Erythroblast (primary cell): ENCODE results near the gene EDC4.

Experiments
- DNase-seq, 2 experiments: peaks; one replicate each; lab custom pipeline; 2025; lab: John Stamatoyannopoulos, UW
- GATA1 ChIP-seq: IDR thresholded peaks from 2 replicates; pipeline ENCODE4 v1.6.1; 2011; ENCODE audit warnings: low read depth, mild to moderate bottlenecking, control low read depth, low read length, moderate library complexity
- POLR2A ChIP-seq: IDR thresholded peaks from 2 replicates; pipeline ENCODE4 v1.6.1; 2011; ENCODE audit warnings: mild to moderate bottlenecking, low read length

Gene EDC4

DNA sequence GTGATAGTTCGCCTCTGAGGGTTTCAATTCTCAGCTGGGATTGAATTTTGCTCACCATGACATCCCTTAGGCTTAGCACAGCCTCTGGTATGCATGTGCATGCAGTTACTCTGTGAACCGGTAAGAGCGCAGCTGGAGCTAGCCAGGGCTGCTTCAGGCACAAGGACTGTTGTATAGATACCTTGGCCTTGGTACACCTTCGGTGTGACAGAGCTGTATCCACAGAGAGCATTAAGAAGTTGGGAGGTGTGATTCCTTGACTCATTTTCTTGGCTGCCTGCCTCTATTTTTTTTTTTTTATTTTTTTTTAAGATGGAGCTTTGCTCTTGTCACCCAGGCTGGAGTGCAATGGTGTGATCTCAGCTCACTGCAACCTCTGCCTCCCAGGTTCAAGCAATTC lies 28.4 kb upstream of the EDC4 start:
- TF ChIP-seq POLR2A (no peak), GATA1 (no peak)
- DNase-seq = no peak

DNA sequence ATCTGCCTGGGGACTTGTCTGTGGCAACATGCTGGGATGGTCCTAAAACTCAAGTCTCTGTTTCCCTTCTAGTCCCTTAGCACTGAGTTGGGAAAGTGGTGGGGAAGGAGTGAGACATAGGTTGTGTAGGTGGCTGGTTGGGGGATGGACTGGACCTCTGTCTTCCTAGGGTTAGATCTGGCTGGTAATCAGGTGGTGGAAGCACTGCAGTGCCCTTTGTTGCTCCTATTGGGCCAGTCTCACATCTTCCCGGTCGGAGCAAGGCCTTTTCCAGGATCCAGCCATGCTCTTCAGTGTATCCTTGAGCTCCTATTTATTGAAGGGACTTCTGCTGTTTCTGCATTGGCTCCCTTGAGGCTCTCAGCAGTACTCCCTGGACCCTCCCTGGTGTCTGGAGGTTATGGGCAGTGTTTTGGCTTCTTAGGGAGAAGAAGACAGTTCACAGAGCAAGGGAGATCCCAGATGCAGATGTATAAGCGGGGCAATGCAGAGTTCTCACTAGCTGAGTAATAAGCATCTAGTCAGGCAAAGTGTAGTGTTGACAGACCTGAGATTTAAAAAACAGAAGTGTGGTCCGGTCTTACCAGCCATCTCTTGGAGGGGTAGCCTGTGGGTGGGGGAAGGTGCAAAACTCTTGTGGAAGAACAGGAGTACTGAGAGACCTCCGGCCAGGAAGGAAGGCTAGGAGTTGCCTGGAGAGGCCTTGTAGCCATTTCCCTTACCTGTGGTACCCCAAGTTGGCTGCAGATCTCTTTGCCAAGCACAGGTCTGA lies 27.4 kb upstream of the EDC4 start:
- DNase-seq = peak in 1 of 2 experiments; percentile 38
- TF ChIP-seq GATA1 (no peak), POLR2A (no peak)

DNA sequence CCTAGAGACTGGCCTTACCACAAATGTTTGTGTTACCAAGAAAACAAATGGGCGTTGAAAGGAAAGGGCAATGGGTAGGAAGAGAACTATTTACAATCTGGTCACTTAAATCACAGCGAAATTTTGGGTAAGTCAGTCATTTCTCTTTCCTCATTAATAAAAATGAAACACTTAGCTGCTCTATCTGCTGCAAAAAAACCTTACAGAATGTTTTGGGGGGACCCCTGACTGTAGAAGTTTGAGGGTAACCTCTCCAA lies 26.9 kb upstream of the EDC4 start:
- DNase-seq = peak in 1 of 2 experiments; percentile 46
- TF ChIP-seq POLR2A (no peak), GATA1 (no peak)

DNA sequence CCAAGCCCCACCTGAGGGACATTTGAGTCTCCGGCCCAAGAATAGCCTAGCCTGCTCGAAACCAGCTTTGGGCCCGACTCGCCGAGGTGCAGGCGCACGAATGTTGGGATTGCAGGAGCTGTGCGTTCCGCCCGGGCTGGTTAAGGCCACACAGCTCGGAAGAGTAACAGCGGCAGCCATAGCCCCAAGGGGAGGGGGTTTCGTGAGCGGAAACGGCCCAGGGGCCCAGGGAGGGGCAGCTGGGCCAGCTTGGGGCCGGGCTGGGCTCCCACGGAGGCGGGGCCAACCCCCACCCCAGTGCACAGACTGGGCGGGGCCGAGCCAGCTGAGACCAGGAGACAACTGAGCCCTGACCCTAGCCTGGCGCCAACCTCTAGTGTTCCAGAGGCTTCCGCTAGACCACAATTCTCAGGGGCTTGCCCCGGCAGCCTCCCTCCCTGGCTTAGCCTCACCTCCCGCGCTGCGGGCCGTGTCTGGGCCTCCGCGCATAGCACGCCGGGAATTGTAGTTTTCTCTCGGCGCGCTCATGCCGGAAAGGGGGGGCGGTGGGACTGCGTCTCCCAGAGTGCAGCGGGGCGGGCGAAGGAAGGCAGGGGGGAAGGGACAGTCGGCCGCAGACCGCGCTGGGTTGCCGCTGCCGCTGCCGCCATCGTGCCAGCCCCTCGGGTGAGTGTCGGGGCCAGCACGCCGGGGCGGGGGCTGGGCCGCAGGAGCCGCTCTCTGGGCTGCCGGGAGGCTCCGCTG lies 26.4 kb upstream of the EDC4 start, which contains the start of gene NUTF2:
Gene NUTF2, plus strand, starts transcription at position 614 of the 744 bp plus-strand sequence. CDS start 18,198 bp downstream, outside the sequence.
- no peak for TF ChIP-seq GATA1
- peak; percentile 58 for TF ChIP-seq POLR2A

DNA sequence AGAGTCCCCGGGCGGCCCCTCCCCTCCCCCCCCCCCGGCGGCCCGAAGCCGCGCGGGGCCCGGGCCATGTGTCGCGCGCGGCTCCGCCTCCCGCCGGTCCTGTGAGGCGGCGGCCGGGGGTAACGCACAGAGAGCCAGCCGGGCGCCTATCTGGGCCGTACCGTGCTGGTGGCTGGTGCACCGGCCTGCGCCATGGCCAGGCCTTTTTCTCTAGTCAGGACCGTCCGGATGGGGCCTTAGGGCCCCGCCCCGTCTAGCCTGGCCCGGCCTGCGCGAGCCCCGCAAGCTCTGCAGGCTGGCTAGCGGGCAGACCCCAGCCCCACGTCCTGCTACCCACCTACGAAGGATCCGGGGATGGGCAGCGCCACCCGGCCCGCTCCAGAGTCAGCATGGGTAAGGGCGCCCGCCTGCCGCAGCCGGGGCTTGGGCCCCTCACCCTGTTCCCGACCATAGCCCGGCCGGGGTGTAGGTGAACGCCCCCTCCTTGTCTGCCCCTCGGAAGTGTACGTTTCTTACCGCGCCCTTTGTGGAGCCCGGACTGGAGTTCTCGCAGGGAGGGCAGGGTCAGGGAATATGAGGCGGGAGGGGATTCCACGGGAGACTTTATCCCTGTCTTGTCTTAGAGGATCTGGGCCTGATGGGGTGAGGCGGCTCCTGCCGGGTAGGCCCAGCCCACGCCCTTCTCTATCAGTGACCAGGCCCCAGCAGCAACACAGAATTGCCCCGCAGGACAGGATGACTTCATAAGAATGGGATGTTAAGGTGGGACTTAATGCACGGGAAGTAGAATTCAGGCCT lies 25.6 kb upstream of the EDC4 start, which contains the start of gene CENPT:
Gene CENPT, minus strand, starts transcription at position 630 of the 798 bp plus-strand sequence. CDS start 13,834 bp downstream, outside the sequence.
- DNase-seq = peak; percentile 89 to 91

More for the DNA sequence above, 26.4 kb upstream of the EDC4 start, which contains the start of gene NUTF2:
- DNase-seq = peak; percentile 95 to 96

DNA sequence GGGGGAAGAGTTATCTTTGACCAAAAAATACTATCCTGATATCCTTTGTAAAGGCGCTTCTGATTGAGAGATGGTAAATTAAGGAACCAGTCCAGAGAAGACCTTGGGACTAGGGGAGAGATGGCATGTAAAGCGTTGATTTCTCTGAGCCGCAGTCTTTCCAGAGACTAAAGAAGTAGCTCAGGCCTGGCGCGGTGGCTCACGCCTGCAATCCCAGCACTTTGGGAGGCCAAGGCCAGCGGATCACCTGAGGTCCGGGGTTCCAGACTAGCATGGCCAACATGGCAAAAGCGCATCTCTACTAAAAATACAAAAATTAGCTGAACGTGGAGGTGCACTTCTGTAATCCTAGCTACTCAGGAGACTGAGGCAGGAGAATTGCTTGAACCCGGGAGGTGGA lies 24.7 kb upstream of the EDC4 start:
- TF ChIP-seq POLR2A (no peak), GATA1 (no peak)

More for the DNA sequence above, 25.6 kb upstream of the EDC4 start, which contains the start of gene CENPT:
- TF ChIP-seq POLR2A (peak; percentile 32), GATA1 (no peak)

DNA sequence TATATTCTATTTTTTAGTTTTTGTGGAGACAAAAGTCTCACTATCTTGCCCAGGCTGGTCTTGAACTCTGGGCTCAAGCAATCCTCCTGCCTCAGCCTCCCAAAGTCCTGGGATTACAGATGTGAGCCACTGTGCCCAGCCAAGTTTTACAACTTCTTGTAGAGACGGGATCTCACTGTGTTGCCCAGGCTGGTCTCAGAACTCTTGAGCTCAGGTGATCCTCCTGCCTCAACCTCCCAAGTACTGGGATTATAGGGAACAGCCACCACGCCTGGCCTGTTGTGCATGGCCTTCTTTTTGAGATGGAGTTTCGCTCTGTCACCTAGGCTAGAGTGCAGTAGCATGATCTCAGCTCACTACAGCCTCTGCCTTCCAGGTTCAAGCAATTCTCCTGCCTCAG lies 19.2 kb upstream of the EDC4 start:
- DNase-seq = no peak
- TF ChIP-seq POLR2A (no peak), GATA1 (no peak)

More for the DNA sequence above, 24.7 kb upstream of the EDC4 start:
- DNase-seq = no peak

DNA sequence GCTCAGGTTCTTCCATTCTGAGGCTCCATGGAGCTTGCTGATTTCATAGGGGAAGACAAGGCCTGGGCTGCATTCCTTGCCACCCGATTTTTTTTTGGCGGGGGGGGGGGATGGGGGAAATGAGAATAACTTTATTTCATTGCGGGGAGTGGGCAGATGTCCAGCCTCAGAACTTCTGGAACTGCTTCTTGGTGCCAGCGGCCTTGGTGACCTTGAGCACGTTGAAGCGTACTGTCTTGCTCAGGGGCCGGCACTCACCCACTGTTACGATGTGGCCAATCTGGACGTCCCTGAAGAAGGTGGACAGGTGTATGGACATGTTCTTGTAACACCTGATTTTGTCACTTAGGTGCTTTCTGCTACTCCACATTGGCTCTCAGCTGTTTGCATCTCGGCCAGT lies 17.1 kb upstream of the EDC4 start:
- TF ChIP-seq POLR2A = no peak
- TF ChIP-seq GATA1 = no peak
- no peak for DNase-seq

DNA sequence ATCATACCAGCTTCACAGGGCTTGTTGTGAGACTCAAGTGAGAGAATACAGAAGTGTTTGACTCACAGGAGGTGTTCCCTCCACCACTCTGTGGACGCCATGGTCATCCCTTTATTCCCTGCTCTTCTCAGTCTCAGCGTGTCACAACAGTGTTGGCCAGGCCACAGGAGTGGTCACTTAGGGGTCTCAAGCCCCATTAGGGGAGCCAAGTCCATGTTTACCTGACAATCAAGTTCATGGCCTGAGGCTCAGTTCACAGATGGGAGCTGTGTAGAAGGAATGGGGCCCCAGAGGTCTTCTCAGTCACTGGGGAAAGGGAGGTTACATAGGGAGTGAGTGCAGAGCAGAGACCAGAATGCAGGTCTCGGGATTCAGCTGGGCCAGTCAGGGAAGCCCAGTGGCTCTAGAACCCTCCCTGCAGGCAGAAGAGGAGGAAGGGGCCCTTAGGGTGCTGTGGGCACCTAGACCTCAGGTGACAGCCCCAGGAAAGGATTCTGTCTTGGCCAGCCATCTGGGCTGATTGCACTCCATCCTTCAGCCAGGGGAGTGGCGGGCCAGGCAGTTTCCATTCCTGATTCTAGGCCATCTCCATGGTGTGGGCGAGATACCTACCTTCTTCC lies 15.8 kb upstream of the EDC4 start:
- TF ChIP-seq POLR2A = no peak
- TF ChIP-seq GATA1 = no peak
- DNase-seq = no peak

DNA sequence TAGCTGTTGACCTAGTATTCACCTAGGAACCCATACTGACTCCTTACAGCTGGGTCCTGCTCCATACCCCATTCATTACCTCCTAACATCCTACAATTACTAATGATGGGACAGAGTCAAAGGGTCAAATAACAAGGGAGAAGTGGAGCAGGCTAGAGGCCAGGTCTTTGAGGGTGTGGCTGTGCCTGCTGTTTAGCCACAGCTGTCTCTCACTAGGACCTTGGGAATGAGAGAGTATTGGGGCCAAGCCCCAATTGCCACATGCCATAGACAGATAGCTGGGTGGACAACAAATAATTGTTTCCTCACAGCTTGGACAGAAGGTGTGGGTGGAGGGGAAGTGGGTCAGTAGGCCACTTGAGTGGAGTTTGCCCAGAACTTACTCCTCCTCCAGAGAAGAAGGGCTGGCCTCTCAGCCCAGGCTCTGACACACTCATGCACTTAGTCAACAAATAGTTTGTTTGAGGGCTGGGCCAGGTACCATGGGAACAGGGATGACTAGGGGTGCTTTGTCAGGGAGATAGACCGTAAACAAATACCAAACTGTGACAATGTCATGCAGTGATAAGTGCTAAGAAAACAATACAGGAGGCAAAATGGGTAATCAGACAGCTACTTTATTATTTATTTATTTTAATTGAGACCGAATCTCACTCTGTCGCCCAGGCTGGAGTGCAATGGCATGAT lies 15.2 kb upstream of the EDC4 start:
- TF ChIP-seq POLR2A = no peak
- no peak for TF ChIP-seq GATA1
- peak; percentile 69 to 70 for DNase-seq

DNA sequence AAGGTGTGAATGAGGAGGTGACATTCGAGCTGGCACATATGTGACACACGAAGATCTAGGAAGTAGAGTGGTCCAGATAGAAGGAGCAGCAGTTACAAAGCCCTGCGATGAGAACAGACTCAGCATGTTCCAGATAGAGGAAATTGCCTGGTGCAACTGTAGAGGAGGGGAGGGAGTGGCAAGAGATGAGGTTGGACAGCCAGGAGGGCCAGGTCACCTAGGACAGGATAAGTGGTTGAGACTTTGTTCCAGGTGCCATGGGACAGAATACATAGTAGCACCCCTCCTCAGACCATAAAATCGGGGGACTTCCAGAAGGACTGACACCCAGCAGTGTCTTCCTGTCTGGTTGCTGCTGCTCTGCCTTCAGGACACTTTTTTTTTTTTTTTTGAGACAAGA lies 14.4 kb upstream of the EDC4 start:
- no peak for DNase-seq
- TF ChIP-seq POLR2A (no peak), GATA1 (no peak)

DNA sequence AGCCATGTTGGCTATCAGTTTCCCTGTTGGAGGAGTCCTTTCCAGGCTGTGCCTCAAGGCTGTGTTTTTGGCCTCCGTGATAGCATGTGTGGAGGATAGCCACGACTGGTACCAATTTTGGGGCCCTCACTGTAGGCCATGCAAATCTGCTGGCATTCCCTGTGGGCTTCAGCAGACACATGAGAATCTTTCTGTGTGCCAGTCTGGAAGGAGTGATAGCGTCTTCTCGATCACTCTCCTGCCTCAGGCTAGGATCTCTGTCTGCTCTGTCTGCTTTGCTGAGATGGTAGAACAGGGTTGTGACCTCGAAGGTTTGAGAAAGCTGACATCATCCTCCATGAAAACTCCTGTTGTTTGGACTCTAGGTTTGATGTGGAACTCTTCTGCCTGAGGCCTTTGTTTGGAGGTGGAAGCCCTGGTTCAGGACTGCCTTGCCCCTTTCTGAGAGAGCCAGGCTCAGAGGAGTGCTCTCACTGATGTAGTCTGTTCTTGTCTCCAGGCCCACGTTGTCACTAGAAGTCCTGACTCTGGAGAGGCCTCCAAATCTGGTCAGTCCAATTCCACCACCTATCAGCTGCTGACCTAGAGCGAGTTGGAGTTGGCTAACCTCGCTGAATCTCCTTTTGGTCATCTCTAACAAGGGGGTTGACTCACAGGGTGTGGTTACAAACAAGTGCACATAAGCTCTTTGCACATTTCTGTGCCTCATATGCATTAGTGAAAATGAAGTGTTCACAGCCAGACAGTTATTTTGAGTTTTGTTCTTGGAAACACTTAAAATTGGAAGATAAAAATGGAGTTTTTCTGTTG lies 12.1 kb upstream of the EDC4 start:
- DNase-seq = peak; percentile 46 to 53
- TF ChIP-seq POLR2A = no peak
- no peak for TF ChIP-seq GATA1
